GM18861 (cell line): Measurements from ENCODE around the gene MACROD2.
"Not testable (repeated sequence)": the region's sequence is repeated elsewhere in the genome, so short reads cannot be mapped to it uniquely, and the experiment has no call there.

Source experiments
- ATAC-seq: cut with Tn5 transposase; IDR thresholded peaks from one replicate; pipeline ENCODE4 v1.9.1; 2021; ENCODE audit not compliant: unreplicated experiment

The MACROD2 gene

DNA sequence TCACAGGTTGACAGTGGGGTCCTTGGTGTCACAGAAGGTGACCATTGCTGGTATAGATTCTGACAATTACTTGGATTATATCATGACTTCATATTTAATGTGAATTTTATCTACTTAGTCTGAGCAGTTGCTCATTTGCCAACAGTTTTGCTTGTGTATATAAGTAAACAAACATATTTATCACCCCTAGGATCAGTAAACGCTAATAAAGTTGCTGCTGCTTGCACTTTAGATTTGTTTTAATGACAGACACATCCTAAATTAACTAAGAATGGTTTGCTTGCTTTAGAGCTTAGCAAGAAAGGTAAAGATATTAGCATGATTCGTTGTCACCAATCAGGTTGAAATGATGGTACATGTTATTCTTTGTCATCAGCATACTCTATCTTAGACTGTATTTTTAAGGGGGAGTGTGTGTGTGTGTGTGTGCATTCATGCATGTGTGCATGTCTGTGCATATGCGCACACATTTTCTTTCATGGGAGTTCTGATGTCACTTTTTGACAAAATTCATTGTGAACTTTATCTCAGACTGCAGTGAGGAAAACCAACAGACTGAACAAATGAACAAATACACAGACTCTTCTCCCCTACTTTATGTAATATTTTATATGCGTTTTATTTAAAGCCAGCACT is 1124.7 kb downstream of the MACROD2 start:
- ATAC-seq: no peak

DNA sequence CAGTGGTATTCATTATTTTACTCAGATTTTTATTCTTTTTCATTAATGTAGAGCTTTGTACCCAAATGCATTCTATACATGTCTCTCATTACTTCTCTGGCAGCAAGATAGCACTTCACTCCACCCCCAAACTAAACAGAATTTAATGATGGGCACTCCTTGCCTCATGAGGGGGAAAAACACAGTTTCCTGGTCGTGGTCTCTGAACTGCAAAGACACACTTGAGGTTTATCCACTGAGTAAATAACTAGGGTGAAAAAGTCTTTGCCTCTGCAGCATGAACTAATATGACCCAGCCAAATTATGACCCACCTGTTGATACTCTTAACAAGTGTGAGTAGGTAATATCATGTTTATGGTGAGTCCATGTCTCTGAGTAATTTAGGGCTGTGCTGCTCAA is 1127.3 kb downstream of the MACROD2 start:
- ATAC-seq: no peak

DNA sequence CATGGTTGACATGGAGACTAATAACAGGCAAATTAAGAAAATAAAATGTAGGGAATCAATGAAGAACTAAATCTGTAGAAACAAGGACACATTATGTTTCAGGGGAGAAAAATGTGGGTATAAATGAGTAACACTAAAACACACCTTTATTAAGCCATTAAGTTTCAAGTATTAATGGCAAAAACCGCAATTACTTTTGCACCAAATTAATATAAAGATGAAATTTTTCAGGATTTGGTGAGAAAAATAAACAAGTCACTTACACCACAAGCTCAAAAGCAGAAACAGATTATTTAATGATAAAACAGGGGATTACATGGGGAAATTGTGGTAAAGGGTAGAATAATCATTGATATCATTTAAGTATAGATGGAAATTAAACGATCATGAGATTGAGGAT is 1135.9 kb downstream of the MACROD2 start:
- ATAC-seq: no peak

DNA sequence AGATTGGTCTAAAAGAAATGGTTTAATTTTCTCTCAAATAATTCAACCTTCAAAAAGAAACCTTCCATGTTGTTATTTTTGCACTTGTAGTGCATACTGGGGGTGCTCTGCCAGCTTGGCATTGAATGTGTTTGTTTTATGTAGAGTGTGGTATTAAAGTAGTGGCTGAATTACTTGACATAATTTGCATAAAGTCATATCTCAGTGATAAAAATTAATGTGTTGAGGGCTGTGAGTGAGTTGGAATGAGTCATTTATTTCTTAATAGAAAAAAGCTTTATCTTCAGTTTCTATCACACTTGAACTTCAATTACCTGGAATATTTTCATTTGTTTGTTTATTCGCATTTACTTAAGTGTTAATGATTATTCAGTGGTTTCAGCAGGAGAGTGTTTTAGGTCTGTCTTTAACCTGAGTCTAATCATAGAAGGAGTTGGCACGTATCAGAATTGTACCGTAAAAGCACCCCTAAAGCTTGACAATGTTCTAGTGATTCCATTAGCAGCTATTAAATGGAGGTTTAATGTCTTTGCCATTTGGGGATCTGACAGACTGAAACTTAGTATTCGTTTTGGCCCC is 1143.3 kb downstream of the MACROD2 start:
- no peak for ATAC-seq

DNA sequence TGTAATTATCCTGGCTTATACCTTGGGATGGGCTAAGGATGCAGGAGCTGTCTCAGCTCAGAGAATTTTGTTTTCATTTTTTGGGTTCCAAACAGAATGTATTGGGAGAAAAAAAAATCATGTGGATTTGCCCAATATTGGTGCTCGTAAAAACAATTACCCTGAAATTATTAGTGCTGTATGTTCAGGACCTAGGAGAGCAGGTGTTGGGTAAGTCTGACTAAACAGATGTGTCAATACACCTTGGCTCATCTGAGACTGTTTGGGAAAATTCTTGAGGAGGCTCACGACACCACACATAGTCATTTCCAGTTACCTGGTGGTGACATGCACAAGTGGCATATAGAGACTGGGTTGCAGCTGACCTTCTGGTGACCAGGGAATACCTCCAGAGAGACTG is 1144.2 kb downstream of the MACROD2 start:
- no peak for ATAC-seq

DNA sequence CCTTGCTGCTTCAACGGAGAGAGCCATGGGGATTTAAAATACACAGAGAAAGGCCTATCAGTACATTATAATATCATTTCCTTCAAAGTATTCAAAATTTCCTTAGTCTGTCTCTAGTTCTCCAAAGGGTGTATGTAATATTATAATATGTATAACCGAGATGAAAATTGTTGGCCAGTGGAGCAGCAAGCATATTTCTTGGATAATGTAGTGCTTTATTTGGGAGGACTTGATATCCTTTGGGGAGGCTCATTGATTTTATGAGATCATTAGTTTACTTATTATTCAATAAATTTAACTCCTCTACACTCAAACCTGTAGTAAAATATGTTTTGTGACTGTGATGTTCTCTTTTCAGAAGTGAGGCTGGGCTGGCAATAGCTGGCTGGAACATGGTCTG is 1145.0 kb downstream of the MACROD2 start:
- ATAC-seq: no peak

DNA sequence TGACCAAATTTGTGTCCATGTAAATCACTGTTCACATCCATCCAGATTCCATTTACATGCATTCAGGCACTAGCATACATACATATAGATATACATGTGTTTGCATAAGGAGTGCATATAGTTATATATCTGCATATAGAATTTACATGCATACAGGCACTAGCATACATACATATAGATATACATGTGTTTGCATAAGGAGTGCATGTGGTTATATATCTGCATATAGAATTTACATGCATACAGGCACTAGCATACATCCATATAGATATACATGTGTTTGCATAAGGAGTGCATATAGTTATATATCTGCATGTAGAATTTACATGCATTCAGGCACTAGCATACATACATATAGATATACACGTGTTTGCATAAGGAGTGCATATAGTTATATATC is 1145.6 kb downstream of the MACROD2 start:
- not testable (repeated sequence) for ATAC-seq

DNA sequence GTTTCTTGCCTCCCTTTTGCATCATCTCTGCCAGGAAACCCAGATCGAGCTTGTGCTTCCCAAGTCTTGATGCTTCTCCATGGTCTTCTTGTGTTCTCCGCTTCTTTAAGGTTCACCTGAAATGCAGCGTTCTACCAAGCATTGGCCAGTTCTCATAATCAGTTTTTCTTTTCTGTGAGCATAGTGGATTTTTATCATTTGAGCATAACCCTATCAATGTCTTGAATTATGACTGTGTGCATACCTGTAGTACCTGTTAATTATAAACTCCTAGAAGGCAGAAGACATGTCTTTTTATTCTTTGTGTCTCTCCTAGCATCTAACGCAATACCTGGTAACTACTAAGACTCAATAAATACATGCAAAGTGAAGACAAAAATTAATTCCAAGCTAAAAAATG is 1146.5 kb downstream of the MACROD2 start:
- no peak for ATAC-seq

DNA sequence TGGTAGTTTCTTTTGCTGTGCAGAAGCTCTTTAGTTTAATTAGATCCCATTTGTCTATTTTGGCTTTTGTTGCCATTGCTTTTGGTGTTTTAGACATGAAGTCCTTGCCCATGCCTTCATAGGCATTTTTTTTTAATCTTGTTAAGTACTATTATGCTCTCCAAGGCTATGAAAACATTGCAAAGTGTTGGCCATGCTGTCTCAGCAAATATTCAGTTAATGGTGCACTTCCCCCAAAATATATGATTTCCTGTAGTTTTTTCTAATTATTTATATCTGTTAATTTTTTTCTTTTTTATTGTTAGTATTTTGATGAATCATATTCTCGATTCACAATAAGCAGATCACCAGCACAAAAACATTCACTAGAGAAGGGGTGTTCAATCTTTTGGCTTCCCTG is 1148.2 kb downstream of the MACROD2 start:
- no peak for ATAC-seq

DNA sequence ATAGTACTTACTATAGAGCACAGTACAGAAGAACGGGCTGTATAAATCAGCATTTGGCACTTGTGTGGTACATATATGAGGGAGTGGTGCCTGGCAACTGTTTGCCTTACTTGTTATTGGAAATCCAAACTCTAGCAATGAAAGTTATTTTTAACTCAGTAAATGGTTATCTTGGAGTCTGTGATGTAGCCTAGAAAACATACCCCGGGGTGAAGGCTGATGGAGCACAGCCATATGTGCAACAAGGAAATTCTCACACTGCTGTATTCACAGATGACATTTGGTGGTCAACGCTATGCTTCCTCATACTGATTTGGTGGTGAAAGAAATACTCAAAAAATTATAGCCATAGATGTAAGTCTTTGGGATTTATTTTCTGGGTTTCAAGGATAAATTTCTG is 1149.6 kb downstream of the MACROD2 start:
- no peak for ATAC-seq

DNA sequence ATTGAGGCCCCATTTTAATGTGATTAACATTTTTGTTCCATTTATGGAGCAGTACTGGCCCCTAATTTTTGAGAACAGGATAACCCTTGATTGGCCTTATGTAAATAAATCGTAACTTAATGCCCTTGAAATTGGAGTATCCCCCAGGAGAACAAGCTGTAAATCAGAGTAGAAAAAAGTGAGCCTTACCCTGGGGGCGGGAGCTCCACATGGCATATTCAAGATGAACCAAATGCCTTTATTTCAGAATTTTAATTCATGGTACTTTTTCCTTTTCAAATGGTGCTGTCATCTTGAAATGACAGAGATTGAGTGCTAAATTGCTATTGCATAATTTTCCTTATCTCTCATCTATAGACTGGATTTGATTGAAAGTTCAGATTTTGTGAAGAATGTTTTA is 1151.6 kb downstream of the MACROD2 start:
- no peak for ATAC-seq

DNA sequence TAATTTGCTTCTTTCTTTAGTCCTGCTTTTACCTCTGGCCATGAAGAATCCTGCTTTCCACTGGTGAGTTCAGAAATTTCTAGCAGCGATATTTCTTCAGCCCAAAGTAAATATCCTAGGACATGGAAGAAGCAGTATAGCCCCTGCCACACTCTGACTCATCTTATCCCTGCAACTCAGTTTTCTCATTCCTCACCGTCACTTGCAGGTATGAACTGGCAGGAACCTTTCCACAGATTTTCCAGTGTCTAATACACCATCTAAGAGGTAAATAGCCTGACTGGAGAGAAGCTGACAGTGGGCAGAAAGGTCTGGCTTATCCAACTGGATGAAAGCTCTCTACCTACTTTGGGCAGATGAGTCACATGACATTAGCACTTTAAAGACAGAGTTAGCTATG is 1158.8 kb downstream of the MACROD2 start:
- ATAC-seq: no peak

DNA sequence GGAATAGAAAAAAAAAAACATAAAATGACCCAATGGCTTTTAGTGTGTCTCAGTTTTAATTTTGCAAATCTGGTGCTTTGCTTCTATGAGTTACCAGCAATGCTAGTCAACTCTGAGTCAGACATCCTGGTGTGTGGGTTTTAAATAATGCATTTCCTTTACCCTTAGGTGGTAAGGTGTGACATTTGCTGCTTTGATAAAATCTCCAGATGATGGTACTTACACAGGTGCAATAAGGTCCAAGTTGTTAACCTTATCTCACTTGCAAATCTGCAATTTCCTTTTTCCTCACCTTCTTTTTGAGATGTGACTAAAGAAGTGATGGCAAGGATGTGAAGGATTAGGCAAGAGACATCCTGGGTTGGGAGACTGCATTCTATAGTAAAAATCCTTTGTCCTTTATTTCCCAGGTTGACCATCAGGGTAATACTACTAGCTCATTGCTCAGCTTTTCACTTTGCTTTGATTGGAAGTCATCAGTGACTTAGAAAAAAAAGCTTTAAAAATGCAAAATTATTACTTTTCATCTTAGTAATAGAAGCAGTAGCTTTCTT is 1160.6 kb downstream of the MACROD2 start:
- ATAC-seq: no peak

DNA sequence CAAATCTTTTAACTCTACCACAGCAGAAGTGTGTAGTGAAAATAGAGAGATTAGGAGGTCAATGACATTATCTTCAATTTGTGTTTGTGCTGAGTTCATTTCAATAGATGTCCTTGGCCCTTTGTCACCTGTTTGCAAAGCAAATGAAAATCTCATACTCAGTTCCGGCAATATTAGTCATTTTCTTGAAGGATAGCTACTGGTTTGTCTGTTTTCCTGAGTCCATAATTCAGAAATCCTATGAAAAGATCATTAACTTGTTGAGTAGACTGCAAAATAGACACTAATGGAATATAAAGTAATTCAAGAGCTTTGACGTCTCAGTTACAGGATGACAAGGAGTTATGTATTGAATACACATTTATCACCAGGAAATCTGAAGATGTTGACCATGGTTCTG is 1163.2 kb downstream of the MACROD2 start:
- ATAC-seq: no peak

DNA sequence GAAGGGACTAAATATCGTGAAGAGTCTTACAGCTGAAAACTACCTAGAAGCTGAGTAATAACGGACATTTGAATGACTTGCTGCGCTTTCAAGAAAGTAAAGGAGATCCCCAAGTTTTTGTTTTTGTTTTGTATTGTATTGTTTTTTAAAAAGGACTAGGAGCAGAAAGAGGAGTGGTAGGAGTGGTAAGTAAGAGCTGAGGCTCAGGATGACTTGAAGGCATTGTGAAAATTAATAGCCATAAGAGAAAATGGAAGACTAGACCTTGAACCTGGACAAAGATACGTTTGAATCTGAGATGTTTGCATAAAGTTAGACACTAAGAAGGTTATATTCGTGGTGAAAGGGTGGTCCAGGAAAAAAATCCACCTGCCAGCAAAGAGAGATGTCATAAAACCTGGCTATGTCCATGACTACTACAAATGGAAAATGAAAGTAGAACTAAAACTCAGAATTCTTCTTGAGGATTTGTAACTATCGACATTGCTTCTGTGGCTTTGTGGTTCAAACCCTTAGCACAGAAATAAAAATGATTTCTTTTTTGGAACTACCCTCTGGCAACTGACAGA is 1166.8 kb downstream of the MACROD2 start:
- ATAC-seq: peak; percentile 62

DNA sequence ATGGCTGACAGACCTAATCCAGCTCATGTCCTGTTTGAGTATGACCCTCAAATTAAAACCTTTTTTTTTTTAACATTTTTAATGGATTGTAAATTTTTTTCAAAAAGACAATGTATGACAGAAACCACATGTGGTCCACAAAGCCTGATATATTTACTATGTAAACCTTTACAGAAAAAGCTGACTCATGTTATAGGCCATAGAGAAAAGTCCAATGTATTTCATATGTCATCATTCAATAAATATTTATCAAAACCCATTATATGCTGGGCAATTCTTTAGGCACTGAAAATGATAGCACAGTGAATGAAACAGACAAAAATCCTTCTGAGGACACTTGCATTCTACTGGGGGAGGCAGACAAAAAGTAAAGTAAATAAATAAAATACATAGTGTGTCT is 1168.3 kb downstream of the MACROD2 start:
- no peak for ATAC-seq

DNA sequence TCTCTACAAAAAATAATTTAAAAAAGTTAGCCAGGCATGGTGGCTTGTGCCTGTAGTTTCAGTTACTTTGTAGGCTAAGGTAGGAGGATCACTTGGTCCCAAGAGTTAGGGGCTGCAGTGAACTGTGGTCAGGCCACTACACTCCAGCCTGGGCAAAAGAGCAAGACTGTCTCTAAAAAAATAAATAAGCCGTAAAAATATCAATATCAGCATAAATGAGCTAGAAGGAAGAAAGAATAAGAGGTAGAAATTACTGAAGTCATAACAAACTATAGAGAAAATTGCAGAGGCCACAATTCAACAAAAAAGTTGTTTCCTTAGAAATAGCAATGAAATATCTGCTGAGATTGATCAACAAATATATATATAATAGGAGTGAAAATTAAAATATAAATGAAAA is 1169.4 kb downstream of the MACROD2 start:
- no peak for ATAC-seq

DNA sequence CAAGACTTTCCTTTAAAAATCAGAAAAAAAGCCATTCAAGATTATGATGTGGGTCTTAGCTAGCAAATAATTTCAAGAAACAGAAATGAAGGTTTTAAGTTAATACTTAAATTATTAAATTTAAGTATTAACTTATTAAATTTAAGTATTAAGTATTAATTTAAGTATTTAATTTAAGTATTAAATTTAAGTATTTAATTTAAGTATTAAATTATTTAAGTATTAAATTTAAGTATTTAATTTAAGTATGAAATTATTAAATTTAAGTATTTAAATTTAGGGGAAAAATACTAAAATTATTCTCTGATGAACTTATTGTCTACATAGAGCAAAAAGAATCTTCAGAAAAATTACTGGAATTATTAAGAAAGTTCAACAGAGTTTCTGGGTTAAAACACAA is 1171.4 kb downstream of the MACROD2 start:
- no peak for ATAC-seq

DNA sequence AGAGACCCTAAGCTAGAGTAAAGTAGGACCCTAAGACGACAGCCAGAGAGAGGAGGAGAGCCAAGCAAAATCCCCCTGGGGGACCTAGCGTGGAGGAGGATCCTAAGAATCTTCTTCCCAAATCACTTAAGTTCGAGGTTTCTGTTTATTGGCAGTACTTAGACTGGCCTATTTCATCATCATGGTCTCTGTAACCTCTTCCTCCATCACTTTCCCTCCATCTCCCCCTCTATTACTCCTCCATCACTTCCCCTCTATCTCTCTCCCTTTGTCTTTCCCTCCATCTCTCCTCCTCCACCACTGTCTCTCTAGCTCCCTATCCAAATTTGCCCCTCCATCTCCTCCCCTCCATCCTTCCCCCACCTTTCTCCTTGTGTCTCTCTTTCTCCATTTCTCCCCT is 1175.7 kb downstream of the MACROD2 start:
- no peak for ATAC-seq

DNA sequence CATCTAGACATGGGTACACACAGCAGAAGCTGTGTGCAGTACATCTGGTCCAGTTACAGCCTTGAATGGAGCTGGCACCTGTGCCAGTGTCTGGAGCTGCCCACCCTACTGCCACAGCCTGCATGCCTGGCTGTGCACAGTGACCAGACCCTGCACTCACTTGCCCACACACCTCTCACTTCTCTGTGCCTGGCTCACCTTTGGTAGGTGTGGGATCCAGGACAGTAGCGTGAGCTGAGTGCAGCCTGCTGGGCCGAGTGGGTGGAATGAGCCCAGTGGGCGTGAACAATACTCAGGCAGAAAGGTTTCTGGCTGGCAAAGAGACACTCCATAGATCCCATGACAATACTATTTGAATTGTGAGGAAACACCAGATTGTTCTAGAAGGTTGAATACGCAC is 1181.6 kb downstream of the MACROD2 start:
- ATAC-seq: no peak

DNA sequence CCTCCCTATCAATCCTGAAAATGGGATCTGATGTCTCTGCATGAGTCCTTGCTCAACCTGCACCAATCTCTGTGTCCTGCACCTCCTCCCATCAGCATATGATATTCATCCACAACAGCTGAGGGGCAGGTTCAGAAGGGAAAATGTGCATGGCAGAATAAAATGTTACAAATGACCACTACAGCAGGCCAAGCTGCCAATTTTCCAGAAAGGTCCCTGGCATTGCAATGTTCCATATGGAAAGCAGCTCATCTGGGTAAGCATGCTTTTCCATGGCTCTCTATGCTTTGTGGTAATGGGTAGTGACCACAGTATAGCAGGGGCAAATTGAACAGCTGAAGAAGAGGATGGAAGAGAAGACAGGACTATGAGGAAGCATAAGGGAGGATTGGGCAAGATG is 1183.3 kb downstream of the MACROD2 start:
- ATAC-seq: no peak

DNA sequence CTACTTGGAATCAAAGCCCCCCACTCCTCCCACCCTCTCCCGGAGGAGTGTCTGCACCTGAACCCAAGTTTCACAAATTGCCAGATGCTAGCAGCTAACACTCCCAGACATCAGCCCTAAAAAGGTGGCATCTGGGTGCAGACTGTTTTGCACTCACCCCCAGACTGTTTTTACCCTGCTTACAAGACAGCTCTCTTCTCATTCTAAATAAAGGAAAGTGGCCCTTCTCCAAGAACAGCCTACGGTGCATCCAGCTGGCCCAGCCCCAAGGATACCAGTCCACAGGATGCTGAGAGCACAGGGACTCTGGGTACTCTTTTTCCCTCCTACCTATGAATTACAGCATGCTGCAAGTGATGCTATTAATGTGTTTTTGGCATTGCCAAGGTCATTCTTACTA is 1184.1 kb downstream of the MACROD2 start:
- no peak for ATAC-seq

DNA sequence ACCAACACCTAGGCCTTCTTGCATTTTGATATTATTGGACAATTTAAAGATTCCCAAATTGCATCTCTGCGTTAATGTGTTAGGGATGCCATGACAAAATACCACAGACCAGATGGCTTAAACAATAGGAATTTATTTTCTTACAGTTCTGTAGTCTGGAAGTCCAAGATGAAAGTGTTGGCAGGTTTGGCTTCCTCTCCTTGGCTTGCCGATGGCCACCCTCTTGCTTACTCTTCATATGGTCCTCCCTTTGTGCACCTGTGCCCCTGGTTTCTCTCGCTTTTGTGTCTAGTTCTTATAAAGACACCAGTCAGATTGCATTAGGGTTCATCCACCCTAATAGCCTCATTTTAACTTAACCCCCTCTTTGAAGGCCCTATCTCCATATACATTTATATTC is 1184.5 kb downstream of the MACROD2 start:
- ATAC-seq: no peak
